Neuronal stem cell (in vitro differentiated cells): ENCODE results near the gene CFAP70.
"Not testable (repeated sequence)": the region's sequence is repeated elsewhere in the genome, so short reads cannot be mapped to it uniquely, and the experiment has no call there.

Experiments
- DNase-seq: peaks from one replicate; pipeline ENCODE4 v3.0.0-alpha.2; 2013; ENCODE audit warnings: low spot score
- H2AFZ ChIP-seq: one replicate; pipeline ENCODE4 v1.6.1; 2013; ENCODE audit warnings: mild to moderate bottlenecking, low read length, inconsistent platforms
- H2AK5ac ChIP-seq: 2 replicates; pipeline ENCODE4 v1.6.1; 2013; ENCODE audit warnings: low read depth, mild to moderate bottlenecking, inconsistent platforms, low read length, moderate library complexity, mixed read lengths
- H2BK120ac ChIP-seq: 2 replicates; pipeline ENCODE4 v1.6.1; 2013; ENCODE audit warnings: low read depth, mild to moderate bottlenecking, inconsistent platforms, low read length, moderate library complexity, mixed read lengths
- H2BK12ac ChIP-seq: one replicate; pipeline ENCODE4 v1.6.1; 2013; ENCODE audit warnings: low read length, inconsistent platforms
- H2BK15ac ChIP-seq: 2 replicates; pipeline ENCODE4 v1.6.1; 2013; ENCODE audit warnings: mild to moderate bottlenecking, low read length, inconsistent platforms, mixed read lengths
- H2BK5ac ChIP-seq: one replicate; pipeline ENCODE4 v1.6.1; 2013; ENCODE audit warnings: inconsistent platforms, mild to moderate bottlenecking, low read length, moderate library complexity
- H3K14ac ChIP-seq: one replicate; pipeline ENCODE4 v1.6.1; 2013; ENCODE audit warnings: low read length, inconsistent platforms
- H3K18ac ChIP-seq: 2 replicates; pipeline ENCODE4 v1.6.1; 2013; ENCODE audit warnings: low read length, inconsistent platforms
- H3K23ac ChIP-seq: 2 replicates; pipeline ENCODE4 v1.6.1; 2013; ENCODE audit warnings: low read depth, mild to moderate bottlenecking, mixed read lengths, low read length, inconsistent platforms; ENCODE audit not compliant: poor library complexity
- H3K27ac ChIP-seq: replicated peaks from 3 replicates; pipeline ENCODE4 v1.5.1; 2013; ENCODE audit warnings: low read length, inconsistent platforms
- H3K27me3 ChIP-seq, 3 experiments: 2 replicates each; pipeline ENCODE4 v1.6.1; 2013; ENCODE audit warnings: low read length in 3 of 3, mild to moderate bottlenecking in 2 of 3, inconsistent platforms in 1 of 3, low read depth in 1 of 3, mixed read lengths in 1 of 3, moderate library complexity in 1 of 3; ENCODE audit not compliant: control insufficient read depth in 3 of 3, insufficient read depth in 3 of 3
- H3K36me3 ChIP-seq, 2 donors: replicated peaks in 1 of 2; 2 replicates each; pipeline ENCODE4 v1.6.1; 2013; ENCODE audit warnings: low read length in 2 of 2; ENCODE audit not compliant: control insufficient read depth in 2 of 2, insufficient read depth in 2 of 2
- H3K4ac ChIP-seq: 2 replicates; pipeline ENCODE4 v1.6.1; 2013; ENCODE audit warnings: inconsistent platforms, mild to moderate bottlenecking, low read length, moderate library complexity
- H3K4me1 ChIP-seq, 2 donors: 1 replicate in 1 of 2; 2 replicates in 1 of 2; pipeline ENCODE4 v1.6.1; 2013; ENCODE audit warnings: low read length in 2 of 2, low read depth in 1 of 2; ENCODE audit not compliant: control insufficient read depth in 2 of 2, insufficient read depth in 1 of 2
- H3K4me2 ChIP-seq: one replicate; pipeline ENCODE4 v1.6.1; 2013; ENCODE audit warnings: mild to moderate bottlenecking, low read length, inconsistent platforms; ENCODE audit not compliant: insufficient read depth, poor library complexity, severe bottlenecking
- H3K4me3 ChIP-seq, 2 donors: 2 replicates each; pipeline ENCODE4 v1.5.1; 2013; ENCODE audit warnings: low read length in 2 of 2, mild to moderate bottlenecking in 2 of 2, inconsistent platforms in 1 of 2, moderate library complexity in 1 of 2
- H3K79me1 ChIP-seq: one replicate; pipeline ENCODE4 v1.6.1; 2013; ENCODE audit warnings: low read depth, mild to moderate bottlenecking, inconsistent platforms, low read length, moderate library complexity
- H3K9ac ChIP-seq: one replicate; pipeline ENCODE4 v1.6.1; 2013; ENCODE audit warnings: mild to moderate bottlenecking, low read depth, low read length, inconsistent platforms; ENCODE audit not compliant: poor library complexity
- H3K9me3 ChIP-seq, 2 donors: replicated peaks in 1 of 2; 2 replicates each; pipeline versions ENCODE3 to v1.6.1; 2013; ENCODE audit warnings: low read length in 2 of 2, mild to moderate bottlenecking in 2 of 2, inconsistent platforms in 1 of 2, low read depth in 1 of 2, mixed read lengths in 1 of 2, moderate library complexity in 1 of 2; ENCODE audit not compliant: control insufficient read depth in 2 of 2, insufficient read depth in 1 of 2
- H4K8ac ChIP-seq: one replicate; pipeline ENCODE4 v1.6.1; 2013; ENCODE audit warnings: low read depth, mild to moderate bottlenecking, inconsistent platforms, low read length, moderate library complexity
- H4K91ac ChIP-seq: one replicate; pipeline ENCODE4 v1.6.1; 2013; ENCODE audit warnings: low read length, low read depth, mild to moderate bottlenecking, inconsistent platforms; ENCODE audit not compliant: poor library complexity
- WGBS, 2 donors: extraction: QIAGEN DNeasy Blood & Tissue Kit; methylation state at CpG; one replicate each; pipeline ENCODE4 v1.1.7; 2013; ENCODE audit warnings: missing lambda C conversion rate in 2 of 2, mixed read lengths in 1 of 2; ENCODE audit not compliant: insufficient read length in 2 of 2, insufficient replicate concordance in 1 of 2; ENCODE audit errors: extremely low coverage in 2 of 2; 5-methylcytosine and 5-hydroxymethylcytosine counted together

The CFAP70 gene

GRCh38 chr10:73262105-73262730, 96.4 kb downstream of the CFAP70 start:
- no peak overlapping the region for H2BK15ac ChIP-seq
- H3K23ac ChIP-seq, result no peak overlapping the region
- H2AFZ ChIP-seq, result no peak overlapping the region
- no peak overlapping the region for H4K91ac ChIP-seq
- H3K9me3 ChIP-seq, result no peaks in the 10 kb centered on the region
- H2BK120ac ChIP-seq, result no peak overlapping the region
- no peak overlapping the region for H3K4me3 ChIP-seq
- no peak overlapping the region for H2BK12ac ChIP-seq
- no peaks in the 10 kb centered on the region for H3K36me3 ChIP-seq
- no peak overlapping the region for H2AK5ac ChIP-seq
- no peak overlapping the region for H3K27ac ChIP-seq
- H3K4ac ChIP-seq, result no peak overlapping the region
- no peak overlapping the region for H4K8ac ChIP-seq
- no peaks in the 10 kb centered on the region for H3K27me3 ChIP-seq
- no peak overlapping the region for H3K4me2 ChIP-seq
- no CpG with 5 or more reads among the region's 4 CpGs for WGBS, 2 donors
- H3K79me1 ChIP-seq, result no peaks in the 10 kb centered on the region
- no peak overlapping the region for H3K14ac ChIP-seq
- DNase-seq, result no peak
- H3K4me1 ChIP-seq, result no peaks in the 10 kb centered on the region
- no peak overlapping the region for H3K9ac ChIP-seq
- no peak overlapping the region for H3K18ac ChIP-seq
- no peak overlapping the region for H2BK5ac ChIP-seq

- Histone ChIP-seq H3K4ac (no peak overlapping the region), H4K8ac (no peak overlapping the region), H3K36me3 (no peaks in the 10 kb centered on the region), H2BK120ac (no peak overlapping the region), H2BK15ac (no peak overlapping the region), H4K91ac (no peak overlapping the region), H2BK12ac (no peak overlapping the region), H3K18ac (no peak overlapping the region), H3K4me1 (no peaks in the 10 kb centered on the region), H2BK5ac (no peak overlapping the region), H3K23ac (no peak overlapping the region), H3K79me1 (no peaks in the 10 kb centered on the region), H3K9me3 (no peaks in the 10 kb centered on the region), H2AK5ac (no peak overlapping the region), H3K27me3 (no peaks in the 10 kb centered on the region), H3K4me3 (no peak overlapping the region), H3K27ac (no peak overlapping the region), H3K9ac (no peak overlapping the region), H3K14ac (no peak overlapping the region), H3K4me2 (no peak overlapping the region), H2AFZ (no peak overlapping the region)
- no CpG with 5 or more reads among the region's 9 CpGs for WGBS, 2 donors
- no peak for DNase-seq
These were observed 97.2 kb downstream of the CFAP70 start for GRCh38 chr10:73261362-73261995.

GRCh38 chr10:73258612-73259011, 100.1 kb downstream of the CFAP70 start:
- H3K4me1 ChIP-seq, H2BK15ac ChIP-seq, H2BK12ac ChIP-seq, H3K4me2 ChIP-seq, H3K9ac ChIP-seq, H3K23ac ChIP-seq, H4K8ac ChIP-seq, H3K27ac ChIP-seq, H3K14ac ChIP-seq, H3K9me3 ChIP-seq, DNase-seq, H2BK5ac ChIP-seq, H3K79me1 ChIP-seq, H2AK5ac ChIP-seq, H2BK120ac ChIP-seq, H2AFZ ChIP-seq, H3K27me3 ChIP-seq, H3K4me3 ChIP-seq, H3K36me3 ChIP-seq, H3K18ac ChIP-seq, H4K91ac ChIP-seq, H3K4ac ChIP-seq: not testable (repeated sequence)
- no CpG with 5 or more reads among the region's 10 CpGs for WGBS, 2 donors

- no peak for DNase-seq
- WGBS, 2 donors, result no CpG with 5 or more reads among the region's 4 CpGs
These were observed 105.5 kb downstream of the CFAP70 start for GRCh38 chr10:73253225-73253555.

More at GRCh38 chr10:73253225-73253555, 105.5 kb downstream of the CFAP70 start:
- Histone ChIP-seq H3K79me1 (peaks cover 2% of the 10 kb centered on the region), H3K4ac (no peak overlapping the region), H3K4me1 (peaks cover 5 to 11% of the 10 kb centered on the region in 2 donors), H2BK15ac (no peak overlapping the region), H2BK12ac (no peak overlapping the region), H3K18ac (no peak overlapping the region), H2BK5ac (no peak overlapping the region), H3K4me2 (peak overlapping the region; percentile 62), H3K9me3 (no peaks in the 10 kb centered on the region), H4K8ac (no peak overlapping the region), H2AK5ac (no peak overlapping the region), H2BK120ac (no peak overlapping the region), H2AFZ (peak overlapping the region; percentile 86), H4K91ac (no peak overlapping the region), H3K27me3 (no peaks in the 10 kb centered on the region), H3K9ac (no peak overlapping the region), H3K27ac (no peak overlapping the region), H3K14ac (no peak overlapping the region), H3K23ac (no peak overlapping the region), H3K4me3 (peak overlapping the region; percentile 80 to 84), H3K36me3 (peaks cover 9 to 41% of the 10 kb centered on the region in 2 donors)
